Smooth muscle cell (in vitro differentiated cells): ENCODE data around the gene CCDC33. TPM values are rescaled to one million over a fixed set of nuclear protein-coding genes. Genes with fewer than 3 reads are reported as not detected.

Experiments used
- DNase-seq: peaks from one replicate; lab custom pipeline; 2025; ENCODE audit not compliant: unreplicated experiment; lab: John Stamatoyannopoulos, UW
- H2AFZ ChIP-seq: fragments of 200-600 bp; sonication (generic); 2 replicates; pipeline ENCODE4 v1.6.0; 2016; ENCODE audit warnings: antibody characterized with exemption, low read depth, mild to moderate bottlenecking
- H3F3A ChIP-seq: fragments of 200-600 bp; sonication (generic); 2 replicates; pipeline ENCODE4 v1.6.0; 2017; ENCODE audit warnings: antibody characterized with exemption, low read depth
- H3K27ac ChIP-seq: fragments of 200-600 bp; sonication (generic); 2 replicates; pipeline ENCODE4 v1.5.1; 2016; ENCODE audit warnings: low read depth, mild to moderate bottlenecking
- H3K27me3 ChIP-seq: fragments of 200-600 bp; sonication (generic); 2 replicates; pipeline ENCODE4 v1.6.1; 2016; ENCODE audit warnings: low read depth, mild to moderate bottlenecking
- H3K36me3 ChIP-seq: fragments of 200-600 bp; sonication (generic); 2 replicates; pipeline ENCODE4 v1.5.1; 2016; ENCODE audit warnings: low read depth
- H3K4me1 ChIP-seq: fragments of 200-600 bp; sonication (generic); 2 replicates; pipeline ENCODE4 v1.5.1; 2016; ENCODE audit warnings: low read depth
- H3K4me2 ChIP-seq: fragments of 200-600 bp; sonication (generic); 2 replicates; pipeline ENCODE4 v1.6.0; 2016; ENCODE audit warnings: mild to moderate bottlenecking
- H3K4me3 ChIP-seq: fragments of 200-600 bp; sonication (generic); 2 replicates; pipeline ENCODE4 v1.5.1; 2016; ENCODE audit warnings: mild to moderate bottlenecking
- H3K79me2 ChIP-seq: fragments of 200-600 bp; sonication (generic); 2 replicates; pipeline ENCODE4 v1.6.0; 2016; ENCODE audit warnings: low read depth, mild to moderate bottlenecking
- H3K9ac ChIP-seq: fragments of 200-600 bp; sonication (generic); 2 replicates; pipeline ENCODE4 v1.6.0; 2016; ENCODE audit warnings: low read depth
- H3K9me3 ChIP-seq: fragments of 200-600 bp; sonication (generic); replicated peaks from 2 replicates; pipeline ENCODE4 v1.5.1; 2016; ENCODE audit warnings: low read depth
- H4K20me1 ChIP-seq: fragments of 200-600 bp; sonication (generic); 2 replicates; pipeline ENCODE4 v1.6.0; 2016; ENCODE audit warnings: low read depth
- CTCF ChIP-seq: fragments of 200-600 bp; sonication (generic); IDR thresholded peaks from 2 replicates; pipeline ENCODE4 v1.5.1; 2017; ENCODE audit warnings: borderline replicate concordance, mild to moderate bottlenecking, antibody characterized with exemption; ENCODE audit not compliant: insufficient read depth, poor library complexity, severe bottlenecking
- WGBS: methylation state at CpG from one replicate; pipeline ENCODE4 v1.1.7; 2016; ENCODE audit warnings: low lambda C conversion rate; 5-methylcytosine and 5-hydroxymethylcytosine counted together
- polyA plus RNA-seq: library from polyadenylated mRNA; unstranded; fragments of >200 nt; fragmentation: Nextera tagmentation; extraction: Ambion mirVana; gene quantifications from 2 replicates; pipeline ENCODE4 v1.2.1, GENCODE V29; 2016
- total RNA-seq: library from RNA; depleted of rRNA; stranded (reverse); fragments of >200 nt; gene quantifications from 2 replicates; pipeline ENCODE4 v1.2.3, GENCODE V29; 2014

The CCDC33 gene
- total and polyA plus RNA-seq, 2 experiments from 2014 or later, result 3.8 to 5.8 TPM

DNA sequence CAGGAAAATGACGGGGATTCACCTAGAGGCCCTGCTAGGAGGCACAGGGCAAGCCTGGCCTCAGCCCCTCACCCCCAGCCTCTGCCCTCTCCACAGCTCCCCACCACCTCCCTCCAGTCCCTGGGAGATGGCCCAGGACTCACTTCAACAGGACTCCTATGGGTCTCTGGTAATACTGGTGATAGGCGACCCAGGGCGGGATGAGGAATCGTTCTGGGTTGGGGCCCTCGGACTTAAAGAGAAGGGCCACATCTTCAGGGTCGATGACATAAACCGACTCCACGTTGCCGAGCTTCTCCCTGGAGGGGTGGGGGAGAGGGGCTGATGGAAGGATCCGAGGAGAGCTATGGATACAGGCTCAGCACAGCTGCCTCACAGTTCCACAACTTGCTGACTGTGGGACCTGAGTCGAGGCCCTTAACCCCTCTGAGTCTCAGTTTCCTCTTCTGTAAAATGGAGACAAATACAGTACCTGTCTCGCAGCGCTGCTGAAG lies 111.7 kb downstream of the CCDC33 start:
- no peak for TF ChIP-seq CTCF
- H3K79me2 ChIP-seq, result no peaks in the 10 kb centered on the region
- H3K27me3 ChIP-seq, result no peaks in the 10 kb centered on the region
- no peak overlapping the region for H3K27ac ChIP-seq
- H3K9me3 ChIP-seq, result no peaks in the 10 kb centered on the region
- H3K36me3 ChIP-seq, result no peaks in the 10 kb centered on the region
- H4K20me1 ChIP-seq, result no peaks in the 10 kb centered on the region
- no peak for DNase-seq
- H3K9ac ChIP-seq, result no peak overlapping the region
- no peak overlapping the region for H3K4me2 ChIP-seq
- no peaks in the 10 kb centered on the region for H3K4me1 ChIP-seq
- H3K4me3 ChIP-seq, result no peak overlapping the region
- 88% methylated on average over 13 of the region's 13 CpGs for WGBS
- H3F3A ChIP-seq, result no peaks in the 10 kb centered on the region
- no peak overlapping the region for H2AFZ ChIP-seq

- no peaks in the 10 kb centered on the region for H4K20me1 ChIP-seq
- no peaks in the 10 kb centered on the region for H3K79me2 ChIP-seq
- H3K4me2 ChIP-seq, result no peak overlapping the region
- no peaks in the 10 kb centered on the region for H3K27me3 ChIP-seq
- 98% methylated on average over 3 of the region's 3 CpGs for WGBS
- no peaks in the 10 kb centered on the region for H3K9me3 ChIP-seq
- no peak overlapping the region for H3K27ac ChIP-seq
- no peak overlapping the region for H3K9ac ChIP-seq
- H3K4me1 ChIP-seq, result no peaks in the 10 kb centered on the region
- no peak for DNase-seq
- no peaks in the 10 kb centered on the region for H3K36me3 ChIP-seq
- no peak for TF ChIP-seq CTCF
- no peak overlapping the region for H2AFZ ChIP-seq
- no peaks in the 10 kb centered on the region for H3F3A ChIP-seq
- no peak overlapping the region for H3K4me3 ChIP-seq
These were observed 113.2 kb downstream of the CCDC33 start for GRCh38 chr15:74349241-74349778.

DNA sequence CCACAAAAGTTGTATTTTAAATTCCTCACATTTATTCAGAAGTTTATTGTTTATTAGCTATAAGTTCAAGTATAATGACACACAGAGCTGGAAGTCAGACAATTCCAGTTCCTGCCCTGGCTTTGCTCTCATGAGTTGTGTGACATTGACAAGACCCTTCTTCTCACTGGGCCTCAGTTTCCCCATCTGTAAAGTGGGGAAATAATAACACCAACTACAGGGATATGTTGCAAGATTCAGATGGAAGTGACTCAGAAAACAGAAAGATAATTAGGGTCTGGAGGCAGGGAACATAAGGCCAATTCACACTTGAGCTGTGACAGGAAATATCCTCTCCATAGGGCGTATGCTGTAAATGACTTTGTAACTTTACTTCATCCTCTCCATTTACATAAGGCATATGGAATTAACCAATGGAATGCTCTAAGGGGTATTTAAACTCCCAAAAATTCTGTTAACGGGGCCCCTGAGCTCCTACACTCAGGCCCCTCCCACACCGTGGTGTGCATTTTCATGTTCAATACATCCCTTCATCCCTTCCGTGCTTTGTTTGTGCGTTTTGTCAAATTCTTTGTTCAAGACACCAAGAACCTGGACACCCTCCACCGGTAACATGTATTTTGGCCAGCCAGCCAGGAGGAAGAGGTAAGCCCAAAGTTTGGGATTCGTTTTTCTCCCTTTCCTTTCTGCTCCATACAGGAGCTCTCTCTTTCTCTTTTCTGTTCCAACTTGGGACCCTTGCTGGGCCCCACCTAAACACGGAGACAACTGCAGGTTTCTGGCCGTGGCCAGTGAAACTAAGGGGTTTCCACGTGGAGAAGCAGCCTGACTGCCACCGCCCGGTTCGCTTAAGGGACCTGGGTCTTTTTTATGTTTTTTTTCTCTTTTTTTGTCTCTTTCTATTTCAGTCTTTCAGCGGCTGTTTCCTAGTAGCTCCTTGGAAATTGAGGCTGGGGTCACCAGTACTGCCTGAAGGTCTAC lies 114.5 kb downstream of the CCDC33 start:
- Histone ChIP-seq H3K27me3 (no peaks in the 10 kb centered on the region), H3K4me3 (no peak overlapping the region), H3K4me1 (no peaks in the 10 kb centered on the region), H3K79me2 (no peaks in the 10 kb centered on the region), H3K4me2 (no peak overlapping the region), H3K27ac (no peak overlapping the region), H3F3A (no peaks in the 10 kb centered on the region), H3K9ac (no peak overlapping the region), H4K20me1 (no peaks in the 10 kb centered on the region), H3K9me3 (no peaks in the 10 kb centered on the region), H2AFZ (no peak overlapping the region), H3K36me3 (no peaks in the 10 kb centered on the region)
- TF ChIP-seq CTCF, result no peak
- 74% methylated on average over 14 of the region's 14 CpGs for WGBS
- DNase-seq, result no peak
